GM13977 (cell line): ENCODE data around the gene LRRC7.

ENCODE experiments used
- DNase-seq: peaks from one replicate; pipeline ENCODE4 v3.0.0; 2012; ENCODE audit warnings: low spot score
- in situ Hi-C: fragments of 300-500 bp; cut with MboI; formaldehyde crosslinking; loops from one replicate; pipeline ENCODE4 v1.12.0; 2022; ENCODE audit warnings: low sequenced_read_pairs, low pct_unique_long_range_greater_than_20kb, mixed read lengths, inconsistent platforms; ENCODE audit not compliant: unreplicated experiment
- TF ChIP-seq, protein P1 (sequence below): IDR thresholded peaks from 2 replicates; pipeline ENCODE4 v1.5.1; 2012; ENCODE audit warnings: mild to moderate bottlenecking, control low read depth; ENCODE audit not compliant: insufficient read depth; ENCODE audit errors: extremely low read depth, missing control alignments

The LRRC7 gene

GRCh38 chr1:69847670-69848069 lies 279.9 kb downstream of the LRRC7 start:
- TF ChIP-seq, protein P1, sequence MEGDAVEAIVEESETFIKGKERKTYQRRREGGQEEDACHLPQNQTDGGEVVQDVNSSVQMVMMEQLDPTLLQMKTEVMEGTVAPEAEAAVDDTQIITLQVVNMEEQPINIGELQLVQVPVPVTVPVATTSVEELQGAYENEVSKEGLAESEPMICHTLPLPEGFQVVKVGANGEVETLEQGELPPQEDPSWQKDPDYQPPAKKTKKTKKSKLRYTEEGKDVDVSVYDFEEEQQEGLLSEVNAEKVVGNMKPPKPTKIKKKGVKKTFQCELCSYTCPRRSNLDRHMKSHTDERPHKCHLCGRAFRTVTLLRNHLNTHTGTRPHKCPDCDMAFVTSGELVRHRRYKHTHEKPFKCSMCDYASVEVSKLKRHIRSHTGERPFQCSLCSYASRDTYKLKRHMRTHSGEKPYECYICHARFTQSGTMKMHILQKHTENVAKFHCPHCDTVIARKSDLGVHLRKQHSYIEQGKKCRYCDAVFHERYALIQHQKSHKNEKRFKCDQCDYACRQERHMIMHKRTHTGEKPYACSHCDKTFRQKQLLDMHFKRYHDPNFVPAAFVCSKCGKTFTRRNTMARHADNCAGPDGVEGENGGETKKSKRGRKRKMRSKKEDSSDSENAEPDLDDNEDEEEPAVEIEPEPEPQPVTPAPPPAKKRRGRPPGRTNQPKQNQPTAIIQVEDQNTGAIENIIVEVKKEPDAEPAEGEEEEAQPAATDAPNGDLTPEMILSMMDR, result no peak
- in situ Hi-C loops, result no loop called here

DNA sequence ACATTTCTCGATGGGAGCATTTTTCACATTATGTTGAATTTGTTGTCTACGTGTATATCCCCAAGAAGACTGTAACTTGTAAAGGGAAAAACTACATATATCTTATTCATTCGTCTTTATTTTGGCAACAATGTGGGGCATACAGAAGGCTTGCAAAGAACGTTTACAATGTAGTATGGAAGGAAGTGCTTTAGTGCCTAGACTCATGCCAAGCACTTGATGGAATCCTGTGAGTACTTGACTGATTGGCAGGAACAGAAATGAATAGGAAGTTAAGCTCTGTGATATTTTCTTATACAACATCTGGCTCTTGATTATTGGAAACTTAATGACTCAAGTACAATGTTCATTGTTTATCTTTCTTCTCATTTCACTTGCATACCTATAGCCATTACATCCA lies 284.4 kb downstream of the LRRC7 start:
- no peak for DNase-seq

More at GRCh38 chr1:69847670-69848069, 279.9 kb downstream of the LRRC7 start:
- no peak for DNase-seq

GRCh38 chr1:69852706-69853105 lies 285.0 kb downstream of the LRRC7 start:
- no peak for DNase-seq

More for the DNA sequence above, 284.4 kb downstream of the LRRC7 start:
- TF ChIP-seq, protein P1, result no peak
- in situ Hi-C loops, result no loop called here

DNA sequence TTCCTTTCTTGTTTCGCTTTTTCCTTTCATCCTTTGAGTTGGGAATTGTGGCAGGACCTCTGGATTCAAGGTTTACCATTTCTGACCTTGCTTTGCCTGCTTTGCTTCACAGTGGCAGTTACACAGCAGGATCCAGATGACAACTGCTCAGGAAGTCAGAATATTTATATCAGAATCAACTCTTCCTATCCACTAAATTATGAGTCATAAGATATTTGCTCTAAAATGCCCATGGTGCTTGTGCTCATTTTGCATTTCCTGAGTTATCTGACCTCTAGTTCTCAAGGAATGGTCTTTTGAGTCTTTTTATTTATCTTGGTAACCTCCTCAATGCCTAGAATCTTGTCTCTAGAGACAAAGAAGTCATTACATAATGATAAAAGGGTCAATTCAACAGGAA lies 290.8 kb downstream of the LRRC7 start:
- DNase-seq, result no peak
- in situ Hi-C loops, result no loop called here
- TF ChIP-seq, protein P1, result no peak

More at GRCh38 chr1:69852706-69853105, 285.0 kb downstream of the LRRC7 start:
- in situ Hi-C loops, result no loop called here
- TF ChIP-seq, protein P1, result no peak

GRCh38 chr1:69861641-69862040 lies 293.9 kb downstream of the LRRC7 start:
- DNase-seq, result no peak
- in situ Hi-C loops, result no loop called here
- TF ChIP-seq, protein P1, result no peak

- no peak for DNase-seq
- TF ChIP-seq, protein P1, result no peak
Measured at GRCh38 chr1:69862906-69863305, 295.2 kb downstream of the LRRC7 start.

GRCh38 chr1:69863704-69864103 lies 296.0 kb downstream of the LRRC7 start:
- in situ Hi-C loops, result no loop called here
- DNase-seq, result no peak
- TF ChIP-seq, protein P1, result no peak

More at GRCh38 chr1:69862906-69863305, 295.2 kb downstream of the LRRC7 start:
- in situ Hi-C loops, result no loop called here
